GM19035 (cell line): ENCODE measurements around the gene MATR3.
A peak's percentile ranks its signal among the peaks of the same experiment; 100 is the strongest.
"Not testable (repeated sequence)": the region's sequence is repeated elsewhere in the genome, so short reads cannot be mapped to it uniquely, and the experiment has no call there.

Experiments used
- ATAC-seq: cut with Tn5 transposase; IDR thresholded peaks from one replicate; pipeline ENCODE4 v1.9.1; 2021; ENCODE audit not compliant: unreplicated experiment

MATR3 gene, protein sequence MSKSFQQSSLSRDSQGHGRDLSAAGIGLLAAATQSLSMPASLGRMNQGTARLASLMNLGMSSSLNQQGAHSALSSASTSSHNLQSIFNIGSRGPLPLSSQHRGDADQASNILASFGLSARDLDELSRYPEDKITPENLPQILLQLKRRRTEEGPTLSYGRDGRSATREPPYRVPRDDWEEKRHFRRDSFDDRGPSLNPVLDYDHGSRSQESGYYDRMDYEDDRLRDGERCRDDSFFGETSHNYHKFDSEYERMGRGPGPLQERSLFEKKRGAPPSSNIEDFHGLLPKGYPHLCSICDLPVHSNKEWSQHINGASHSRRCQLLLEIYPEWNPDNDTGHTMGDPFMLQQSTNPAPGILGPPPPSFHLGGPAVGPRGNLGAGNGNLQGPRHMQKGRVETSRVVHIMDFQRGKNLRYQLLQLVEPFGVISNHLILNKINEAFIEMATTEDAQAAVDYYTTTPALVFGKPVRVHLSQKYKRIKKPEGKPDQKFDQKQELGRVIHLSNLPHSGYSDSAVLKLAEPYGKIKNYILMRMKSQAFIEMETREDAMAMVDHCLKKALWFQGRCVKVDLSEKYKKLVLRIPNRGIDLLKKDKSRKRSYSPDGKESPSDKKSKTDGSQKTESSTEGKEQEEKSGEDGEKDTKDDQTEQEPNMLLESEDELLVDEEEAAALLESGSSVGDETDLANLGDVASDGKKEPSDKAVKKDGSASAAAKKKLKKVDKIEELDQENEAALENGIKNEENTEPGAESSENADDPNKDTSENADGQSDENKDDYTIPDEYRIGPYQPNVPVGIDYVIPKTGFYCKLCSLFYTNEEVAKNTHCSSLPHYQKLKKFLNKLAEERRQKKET

GRCh38 chr5:139293507-139294373 is at the start of gene MATR3:
Gene MATR3, plus strand, starts transcription at chr5:139293740. Its CDS starts 13,676 bp downstream, at chr5:139307416.
- peak; percentile 74 for ATAC-seq

- no peak for ATAC-seq
Observed at GRCh38 chr5:139245637-139246339, 47.8 kb upstream of the MATR3 start.

- no peak for ATAC-seq
Observed at GRCh38 chr5:139246394-139246793, 47.1 kb upstream of the MATR3 start.

GRCh38 chr5:139248826-139249453 is 44.6 kb upstream of the MATR3 start:
- ATAC-seq: no peak

GRCh38 chr5:139251281-139251687 is 42.3 kb upstream of the MATR3 start:
- ATAC-seq: no peak

GRCh38 chr5:139251695-139252288 is 41.7 kb upstream of the MATR3 start:
- no peak for ATAC-seq

DNA sequence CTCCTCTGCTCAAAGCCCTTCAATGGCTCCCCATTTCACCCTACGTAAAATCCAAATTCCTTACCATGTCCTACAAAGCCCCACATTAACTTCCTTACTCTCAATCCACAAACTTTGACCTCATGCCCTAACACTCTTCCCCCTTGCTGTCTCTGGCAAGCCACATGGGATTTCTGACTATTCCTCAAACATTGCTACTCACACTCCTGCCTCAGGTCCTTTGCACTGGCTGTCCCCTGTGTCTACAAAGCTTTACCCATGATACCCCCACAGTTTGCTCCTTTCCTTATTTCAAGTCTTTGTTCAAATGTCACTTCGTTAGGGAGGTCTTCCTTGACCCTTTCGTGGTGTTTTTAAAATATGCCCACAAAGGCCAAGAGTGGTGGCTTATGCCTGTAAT is 40.4 kb upstream of the MATR3 start:
- ATAC-seq: no peak

DNA sequence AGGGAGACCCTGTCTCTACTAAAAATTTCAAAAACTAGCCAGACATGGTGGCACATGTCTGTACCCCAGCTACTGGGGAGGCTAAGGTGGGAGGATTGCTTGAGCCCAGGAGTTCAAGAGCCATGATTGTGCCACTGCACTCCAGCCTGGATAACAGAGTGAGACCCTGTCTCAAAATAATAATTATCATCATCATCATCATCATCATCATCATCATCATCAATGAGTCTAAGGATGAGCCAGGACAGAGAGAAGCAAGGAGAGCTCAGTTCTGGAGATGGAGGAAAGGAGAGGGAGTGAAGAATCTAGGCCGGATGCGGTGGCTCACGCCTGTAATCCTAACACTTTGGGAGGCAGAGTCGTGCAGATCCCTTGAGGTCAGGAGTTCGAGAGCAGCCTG is 36.7 kb upstream of the MATR3 start:
- no peak for ATAC-seq

- no peak for ATAC-seq
Observed at GRCh38 chr5:139262059-139262741, 31.3 kb upstream of the MATR3 start.

DNA sequence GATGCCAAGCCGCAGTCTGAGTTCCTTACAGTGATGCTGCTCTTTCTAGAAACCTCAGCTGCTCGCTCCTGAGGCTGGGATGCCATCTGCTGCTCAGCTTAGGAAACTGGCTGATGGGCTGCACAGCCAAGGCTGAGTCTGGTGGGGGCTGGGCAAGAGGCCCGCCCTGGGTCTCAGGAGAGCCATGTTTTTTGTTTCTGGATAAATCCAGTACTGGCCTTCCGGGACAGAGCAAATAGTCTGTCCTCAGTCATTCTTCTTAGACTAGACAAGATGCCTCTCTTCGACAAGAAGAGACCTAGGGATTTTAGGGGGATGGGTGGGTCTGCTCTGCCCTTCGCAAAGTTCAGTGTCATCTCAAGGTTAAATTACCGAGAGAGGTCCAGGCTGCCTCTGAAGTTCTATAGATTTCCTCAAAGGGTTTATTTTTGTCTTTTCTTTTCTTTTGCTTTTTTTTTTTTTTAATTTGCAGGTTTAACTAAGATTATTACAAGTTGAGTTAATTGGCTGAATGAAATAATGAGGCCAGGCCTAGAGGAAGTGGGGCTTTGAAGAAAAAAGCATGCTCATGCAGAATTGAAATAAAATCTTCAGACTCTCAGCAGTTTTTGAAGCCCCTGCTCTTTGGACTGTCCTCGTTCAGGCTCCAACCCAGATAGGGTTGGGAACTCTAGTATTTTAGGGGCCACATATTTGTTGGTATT is 30.6 kb upstream of the MATR3 start:
- peak; percentile 60 for ATAC-seq

DNA sequence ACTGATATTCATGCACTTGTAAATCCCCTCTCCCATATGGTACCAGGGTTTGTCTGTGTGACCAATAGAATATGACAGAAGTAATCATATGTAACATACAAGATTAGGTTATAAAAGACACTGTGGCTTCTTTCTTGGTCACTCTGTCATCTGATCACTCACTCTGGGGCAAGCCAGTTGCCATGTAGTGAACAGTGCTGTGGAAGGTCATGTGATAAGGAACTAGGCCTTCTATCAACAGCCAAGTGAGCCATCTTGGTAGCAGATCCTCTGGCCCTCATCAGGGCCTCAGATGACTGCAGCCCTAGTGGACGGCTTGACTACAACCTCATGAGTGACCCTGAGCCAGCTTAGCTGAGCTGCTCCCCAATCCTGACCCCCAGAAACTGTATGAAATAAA is 30.0 kb upstream of the MATR3 start:
- no peak for ATAC-seq

DNA sequence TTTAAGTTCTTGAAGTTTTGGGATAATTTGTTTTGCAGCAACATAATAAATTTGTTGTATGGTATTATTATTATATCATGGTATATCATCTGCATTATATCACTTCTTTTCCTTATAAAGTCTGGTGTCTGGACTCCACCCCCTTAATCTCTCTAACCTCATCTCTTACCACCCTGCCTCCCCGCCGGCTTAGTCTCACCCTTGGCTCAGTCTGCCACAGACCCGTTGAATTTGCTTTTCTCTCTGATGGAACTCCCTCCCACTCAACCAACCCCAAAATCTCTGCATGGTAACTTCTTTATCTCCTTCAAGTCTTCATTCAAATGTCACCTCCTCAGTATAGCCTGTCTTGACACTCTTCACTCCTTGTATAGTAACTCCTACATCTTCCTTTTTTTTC is 29.6 kb upstream of the MATR3 start:
- ATAC-seq: no peak

- no peak for ATAC-seq
Observed at GRCh38 chr5:139265001-139265400, 28.5 kb upstream of the MATR3 start.

DNA sequence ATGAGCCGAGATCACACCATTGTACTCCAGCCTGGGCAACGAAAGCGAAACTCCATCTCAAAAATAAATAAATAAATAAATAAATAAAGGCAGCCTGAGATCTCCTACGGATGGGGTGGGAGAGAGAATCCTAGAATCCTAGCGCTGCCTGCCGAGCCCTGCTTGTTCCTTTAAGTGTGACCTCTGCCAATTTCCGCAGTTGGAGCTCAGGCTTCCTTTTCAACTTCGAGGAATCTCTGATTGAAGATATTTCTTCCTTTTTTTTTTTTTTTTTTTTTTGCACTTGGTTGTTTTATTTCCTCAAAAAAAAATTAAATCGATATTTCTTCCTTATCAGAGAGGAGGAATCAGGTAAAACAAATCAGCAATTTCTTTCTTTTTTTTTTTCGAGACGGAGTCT is 27.3 kb upstream of the MATR3 start:
- ATAC-seq: no peak

- ATAC-seq: no peak
Observed at GRCh38 chr5:139267481-139267880, 26.1 kb upstream of the MATR3 start.

GRCh38 chr5:139268364-139269202 is 25.0 kb upstream of the MATR3 start:
- peak; percentile 51 for ATAC-seq

DNA sequence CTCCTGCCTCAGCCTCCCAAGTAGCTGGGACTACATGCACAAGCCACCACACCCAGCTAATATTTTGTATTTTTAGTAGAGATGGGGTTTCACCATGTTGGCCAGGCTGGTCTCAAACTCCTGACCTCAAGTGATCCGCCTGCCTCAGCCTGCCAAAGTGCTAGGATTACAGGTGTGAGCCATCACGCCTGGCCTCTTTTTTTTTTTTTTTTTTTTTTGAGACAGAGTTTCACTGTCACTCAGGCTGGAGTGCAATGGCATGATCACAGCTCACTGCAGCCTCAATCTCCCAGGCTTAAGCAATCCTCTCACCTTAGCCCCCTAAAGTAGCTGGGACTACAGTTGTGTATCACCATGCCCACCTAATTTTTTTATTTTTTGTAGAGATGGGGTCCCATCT is 22.8 kb upstream of the MATR3 start:
- ATAC-seq: not testable (repeated sequence)
